ENCODE measurements around the gene DPP6.
"Not testable (repeated sequence)": the region's sequence is repeated elsewhere in the genome, so short reads cannot be mapped to it uniquely, and the experiment has no call there.

DNA sequence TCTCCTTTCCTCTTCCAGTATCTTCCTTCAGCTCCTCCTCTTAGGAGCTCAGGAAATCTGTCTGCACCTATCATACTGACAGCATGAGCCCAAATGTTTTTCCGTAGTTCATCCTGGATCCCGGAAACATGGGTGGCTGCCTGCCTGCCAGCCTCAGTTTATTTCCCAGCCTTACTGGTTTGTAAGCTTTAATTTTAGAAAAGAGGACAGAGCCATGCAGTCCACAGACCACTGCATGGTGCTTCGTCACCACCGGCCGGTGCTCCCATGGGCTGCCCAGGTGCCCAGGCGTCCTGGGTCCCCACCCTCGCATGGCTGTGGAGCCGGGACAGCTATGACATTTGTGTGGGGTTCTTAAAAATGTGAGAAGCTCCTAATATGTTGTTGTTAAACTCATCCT lies 24.4 kb upstream of the DPP6 start:
- TF ChIP-seq EP300 (IDR thresholded peaks at IDR 0.05; ENCODE audit: low read depth); POLR2A (IDR thresholded peaks at IDR 0.05); CTCF (IDR thresholded peaks at IDR 0.05); POLR2AphosphoS5 (IDR thresholded peaks at IDR 0.05): not testable (repeated sequence)

Measured in transverse colon (tissue), 4 donors.